NT2/D1 (cell line): ENCODE data around the gene DNAI2.

Experiments
- DNase-seq: peaks from one replicate; pipeline ENCODE4 v3.0.0-alpha.2; 2011; ENCODE audit warnings: low read depth, low spot score
- H3K27me3 ChIP-seq: 2 replicates; pipeline ENCODE4 v1.6.0; 2011; ENCODE audit warnings: mild to moderate bottlenecking; ENCODE audit not compliant: insufficient read length, insufficient read depth
- H3K36me3 ChIP-seq: 2 replicates; pipeline ENCODE4 v1.6.1; 2011; ENCODE audit warnings: mild to moderate bottlenecking, low read length, mixed read lengths; ENCODE audit not compliant: insufficient read depth, insufficient read length
- H3K4me1 ChIP-seq: 2 replicates; pipeline ENCODE4 v1.5.1; 2011; ENCODE audit not compliant: insufficient read depth, insufficient read length
- H3K4me3 ChIP-seq: 2 replicates; pipeline ENCODE4 v1.5.1; 2011; ENCODE audit warnings: low read depth; ENCODE audit not compliant: insufficient read length
- H3K9ac ChIP-seq: 2 replicates; pipeline ENCODE4 v1.6.0; 2011; ENCODE audit warnings: low read depth; ENCODE audit not compliant: insufficient read length
- H3K9me3 ChIP-seq: 2 replicates; pipeline ENCODE4 v1.5.1; 2011; ENCODE audit warnings: mild to moderate bottlenecking, low read length; ENCODE audit not compliant: insufficient read depth
- SUZ12 ChIP-seq: IDR thresholded peaks from 2 replicates; pipeline ENCODE4 v1.6.1; 2011; ENCODE audit not compliant: insufficient read length, insufficient read depth; ENCODE audit errors: extremely low read depth
- YY1 ChIP-seq: IDR thresholded peaks from 2 replicates; pipeline ENCODE4 v1.6.1; 2011; ENCODE audit not compliant: insufficient read length, insufficient read depth
- ZNF274 ChIP-seq: IDR thresholded peaks from 2 replicates; pipeline ENCODE4 v1.6.1; 2011; ENCODE audit warnings: mild to moderate bottlenecking, low read depth, low read length

Gene DNAI2

GRCh38 chr17:74287031-74287602 is 13.1 kb downstream of the DNAI2 start:
- no peak overlapping the region for H3K4me3 ChIP-seq
- H3K27me3 ChIP-seq, result no peaks in the 10 kb centered on the region
- H3K9me3 ChIP-seq, result no peaks in the 10 kb centered on the region
- TF ChIP-seq SUZ12, result no peak
- TF ChIP-seq YY1, result no peak
- TF ChIP-seq ZNF274, result no peak
- no peak for DNase-seq
- H3K9ac ChIP-seq, result no peak overlapping the region
- H3K36me3 ChIP-seq, result no peaks in the 10 kb centered on the region
- peaks cover 8% of the 10 kb centered on the region for H3K4me1 ChIP-seq

- DNase-seq, result no peak
Measured at GRCh38 chr17:74288785-74289184, 14.8 kb downstream of the DNAI2 start.

GRCh38 chr17:74289688-74290087 is 15.7 kb downstream of the DNAI2 start:
- no peaks in the 10 kb centered on the region for H3K36me3 ChIP-seq
- TF ChIP-seq ZNF274 (no peak), SUZ12 (no peak), YY1 (no peak)
- no peak for DNase-seq
- peaks cover 8% of the 10 kb centered on the region for H3K4me1 ChIP-seq
- no peaks in the 10 kb centered on the region for H3K9me3 ChIP-seq
- peak overlapping the region; percentile 21 for H3K9ac ChIP-seq
- no peaks in the 10 kb centered on the region for H3K27me3 ChIP-seq
- H3K4me3 ChIP-seq, result no peak overlapping the region

More at GRCh38 chr17:74288785-74289184, 14.8 kb downstream of the DNAI2 start:
- Histone ChIP-seq H3K27me3 (no peaks in the 10 kb centered on the region), H3K36me3 (no peaks in the 10 kb centered on the region), H3K9ac (no peak overlapping the region), H3K9me3 (no peaks in the 10 kb centered on the region), H3K4me3 (no peak overlapping the region), H3K4me1 (peaks cover 8% of the 10 kb centered on the region)
- TF ChIP-seq ZNF274 (no peak), YY1 (no peak), SUZ12 (no peak)

GRCh38 chr17:74290340-74290739 is 16.3 kb downstream of the DNAI2 start:
- TF ChIP-seq SUZ12, result no peak
- TF ChIP-seq YY1, result no peak
- no peak for TF ChIP-seq ZNF274
- H3K9ac ChIP-seq, result no peak overlapping the region
- no peaks in the 10 kb centered on the region for H3K9me3 ChIP-seq
- H3K4me1 ChIP-seq, result peaks cover 4% of the 10 kb centered on the region
- DNase-seq, result no peak
- no peaks in the 10 kb centered on the region for H3K36me3 ChIP-seq
- no peak overlapping the region for H3K4me3 ChIP-seq
- H3K27me3 ChIP-seq, result no peaks in the 10 kb centered on the region

GRCh38 chr17:74292495-74292894 is 18.5 kb downstream of the DNAI2 start:
- Histone ChIP-seq H3K9me3 (no peaks in the 10 kb centered on the region), H3K27me3 (no peaks in the 10 kb centered on the region), H3K4me1 (peaks cover 4% of the 10 kb centered on the region), H3K9ac (no peak overlapping the region), H3K36me3 (no peaks in the 10 kb centered on the region), H3K4me3 (no peak overlapping the region)
- no peak for DNase-seq
- no peak for TF ChIP-seq SUZ12
- no peak for TF ChIP-seq YY1
- no peak for TF ChIP-seq ZNF274

- TF ChIP-seq YY1 (no peak), SUZ12 (no peak), ZNF274 (no peak)
- no peak overlapping the region for H3K4me3 ChIP-seq
- DNase-seq, result no peak
- no peak overlapping the region for H3K9ac ChIP-seq
- no peaks in the 10 kb centered on the region for H3K27me3 ChIP-seq
- H3K36me3 ChIP-seq, result no peaks in the 10 kb centered on the region
- H3K9me3 ChIP-seq, result no peaks in the 10 kb centered on the region
- H3K4me1 ChIP-seq, result no peaks in the 10 kb centered on the region
Measured at GRCh38 chr17:74295625-74296547, 21.9 kb downstream of the DNAI2 start.

- H3K4me3 ChIP-seq, result no peak overlapping the region
- no peaks in the 10 kb centered on the region for H3K9me3 ChIP-seq
- H3K4me1 ChIP-seq, result no peaks in the 10 kb centered on the region
- no peaks in the 10 kb centered on the region for H3K36me3 ChIP-seq
- peak; percentile 28 for DNase-seq
- no peak overlapping the region for H3K9ac ChIP-seq
- TF ChIP-seq YY1 (no peak), SUZ12 (no peak), ZNF274 (no peak)
- H3K27me3 ChIP-seq, result no peaks in the 10 kb centered on the region
Measured at GRCh38 chr17:74296548-74296936, 22.5 kb downstream of the DNAI2 start.
